ENCODE measurements around the gene TSEN15. TPM values are rescaled to one million over a fixed set of nuclear protein-coding genes. Genes with fewer than 3 reads are reported as not detected.

Gene TSEN15
- total and polyA plus RNA-seq, 9 of the 15 experiments (the other 6 are each of a cell fraction or from before 2014, with no cell fraction given): 25.6 to 121 (median 91.3) TPM

- CTCF ChIA-PET (ENCODE audit: low intra/inter-chr PET ratio): interaction anchor here (0.6 to 2.6 kb wide), 4 partner anchors 145 to 616 kb away, joined by 3 to 20 read pairs (median 8); no protein-coding TSS in a partner anchor
- 46% methylated on average over 4 of the region's 4 CpGs for WGBS (ENCODE audit: insufficient coverage, low coverage, missing lambda C conversion rate)
- Histone ChIP-seq H3K27me3 (ENCODE audit: control insufficient read depth in 2 of 2, insufficient read depth in 2 of 2, low read length in 2 of 2) (no peaks in the 10 kb centered on the region), H3K27ac (ENCODE audit: extremely low read depth, low read depth, low read length) (no peak overlapping the region), H3K4me1 (replicated peaks in 1 of 2; ENCODE audit: control insufficient read depth in 2 of 2, insufficient read depth in 2 of 2, low read length in 2 of 2) (no peaks in the 10 kb centered on the region), H3K79me2 (ENCODE audit: control insufficient read depth, insufficient read depth, low read length) (no peaks in the 10 kb centered on the region), H3K4me3 (no peak overlapping the region), H3K9me3 (replicated peaks; ENCODE audit: control insufficient read depth, insufficient read depth, low read depth, low read length) (no peaks in the 10 kb centered on the region), H3K9me1 (ENCODE audit: control insufficient read depth, insufficient read depth, low read length) (no peaks in the 10 kb centered on the region), H3K36me3 (ENCODE audit: control insufficient read depth, insufficient read depth, low read length) (peaks cover 30% of the 10 kb centered on the region), H3K9ac (ENCODE audit: insufficient read depth in 1 of 2, low read depth in 2 of 2, low read length in 2 of 2) (no peak overlapping the region), H2AFZ (ENCODE audit: low read depth, low read length) (no peak overlapping the region), H4K20me1 (replicated peaks; ENCODE audit: control insufficient read depth, insufficient read depth, low read length) (no peaks in the 10 kb centered on the region), H3K4me2 (ENCODE audit: insufficient read depth, low read length) (no peak overlapping the region)
- FAIRE-seq (peak; percentile 51), DNase-seq (ENCODE audit: extremely low read depth in 1 of 4, low spot score in 3 of 4) (peak; percentile 39 to 61 (median 45)), ATAC-seq (peak; percentile 90)
- intact Hi-C loops (cut with micrococcal nuclease) (loop anchor here (1.0 to 10.0 kb wide), 4 partner anchors 147 to 587 kb away; no protein-coding TSS in a partner anchor), in situ Hi-C loops (cut with MboI) (loop anchor here (25.0 kb wide), 1 partner anchor 587 kb away; no protein-coding TSS in a partner anchor)
- BruUV-seq (replicated peaks): no TSS peak
- POLR2A ChIA-PET: interaction anchor here (1.5 kb wide), 1 partner anchor 12 kb away, joined by 3 read pairs; no protein-coding TSS in a partner anchor
- TF ChIP-seq HDAC2 (IDR thresholded peaks at IDR 0.05): no peak
- TF ChIP-seq DNMT1 (IDR thresholded peaks at IDR 0.05): no peak
- no peak for TF ChIP-seq GTF2B (IDR thresholded peaks at IDR 0.05; ENCODE audit: extremely low read depth, insufficient read length)
- TF ChIP-seq ZC3H4 (CRISPR knock-in tag; IDR thresholded peaks at IDR 0.05; ENCODE audit: borderline replicate concordance): no peak
- TF ChIP-seq CTCF (IDR thresholded peaks at IDR 0.05 in 2 of 3, conservative IDR thresholded peaks at IDR 0.05 in 1 of 3; ENCODE audit: insufficient read depth in 2 of 3, low read depth in 1 of 3, low read length in 3 of 3): peak; percentile 50 to 87 (median 64); a peak in 4 of 6 replicates
- no peak for TF ChIP-seq ELF2 (CRISPR knock-in tag; IDR thresholded peaks at IDR 0.05)
- peak; percentile 65 for TF ChIP-seq REST (IDR thresholded peaks at IDR 0.05; ENCODE audit: borderline replicate concordance)
- TF ChIP-seq REST (CRISPR knock-in tag; IDR thresholded peaks at IDR 0.05; ENCODE audit: low read depth): no peak
- TF ChIP-seq KDM5B (IDR thresholded peaks at IDR 0.05; ENCODE audit: insufficient replicate concordance, low read depth, low read length): no peak
Measured at GRCh38 chr1:184075055-184076029, 23.8 kb downstream of the TSEN15 start.

Data from K562 (cell line).